ENCODE data around the gene CLEC19A.

Gene CLEC19A

GRCh38 chr16:19328364-19328763 lies 42.8 kb downstream of the CLEC19A start:
- no peak for DNase-seq (ENCODE audit: low read depth)

GRCh38 chr16:19329932-19330331 lies 44.4 kb downstream of the CLEC19A start:
- no peak for DNase-seq (ENCODE audit: low read depth)

- DNase-seq (ENCODE audit: low read depth) = peak; percentile 32
Observed at GRCh38 chr16:19330841-19331397, 45.4 kb downstream of the CLEC19A start.

GRCh38 chr16:19331794-19332193 lies 46.3 kb downstream of the CLEC19A start:
- DNase-seq (ENCODE audit: low read depth) = no peak

- no peak for DNase-seq (ENCODE audit: low read depth)
Observed at GRCh38 chr16:19338335-19338734, 52.8 kb downstream of the CLEC19A start.

GRCh38 chr16:19344224-19344801 lies 58.8 kb downstream of the CLEC19A start:
- DNase-seq (ENCODE audit: low read depth) = no peak

GRCh38 chr16:19344980-19345379 lies 59.4 kb downstream of the CLEC19A start:
- no peak for DNase-seq (ENCODE audit: low read depth)

GRCh38 chr16:19346335-19346922 lies 60.9 kb downstream of the CLEC19A start:
- DNase-seq (ENCODE audit: low read depth) = no peak

- no peak for DNase-seq (ENCODE audit: low read depth)
Observed at GRCh38 chr16:19348125-19348524, 62.6 kb downstream of the CLEC19A start.

- no peak for DNase-seq (ENCODE audit: low read depth)
Observed at GRCh38 chr16:19348578-19349315, 63.2 kb downstream of the CLEC19A start.

- DNase-seq (ENCODE audit: low read depth) = no peak
Observed at GRCh38 chr16:19354371-19354770, 68.8 kb downstream of the CLEC19A start.

- DNase-seq (ENCODE audit: low read depth) = no peak
Observed at GRCh38 chr16:19356024-19356952, 70.8 kb downstream of the CLEC19A start.

- no peak for DNase-seq (ENCODE audit: low read depth)
Observed at GRCh38 chr16:19359556-19359955, 74.0 kb downstream of the CLEC19A start.
